ENCODE measurements around the gene DOCK9.

- no peak for TF ChIP-seq CTCF (IDR thresholded peaks at IDR 0.05)
- no peak for TF ChIP-seq EP300 (IDR thresholded peaks at IDR 0.05)
Observed at GRCh38 chr13:98846521-98846920, 131.3 kb downstream of the DOCK9 start.

Data from suprapubic skin (tissue), 3 donors.